ENCODE measurements around the gene VPS13D. TPM values are rescaled to one million over a fixed set of nuclear protein-coding genes. Genes with fewer than 3 reads are reported as not detected.

Gene VPS13D
- polyA plus RNA-seq, 1 of the 3 experiments (the other 2 are of a cell fraction) = 15.0 TPM

DNA sequence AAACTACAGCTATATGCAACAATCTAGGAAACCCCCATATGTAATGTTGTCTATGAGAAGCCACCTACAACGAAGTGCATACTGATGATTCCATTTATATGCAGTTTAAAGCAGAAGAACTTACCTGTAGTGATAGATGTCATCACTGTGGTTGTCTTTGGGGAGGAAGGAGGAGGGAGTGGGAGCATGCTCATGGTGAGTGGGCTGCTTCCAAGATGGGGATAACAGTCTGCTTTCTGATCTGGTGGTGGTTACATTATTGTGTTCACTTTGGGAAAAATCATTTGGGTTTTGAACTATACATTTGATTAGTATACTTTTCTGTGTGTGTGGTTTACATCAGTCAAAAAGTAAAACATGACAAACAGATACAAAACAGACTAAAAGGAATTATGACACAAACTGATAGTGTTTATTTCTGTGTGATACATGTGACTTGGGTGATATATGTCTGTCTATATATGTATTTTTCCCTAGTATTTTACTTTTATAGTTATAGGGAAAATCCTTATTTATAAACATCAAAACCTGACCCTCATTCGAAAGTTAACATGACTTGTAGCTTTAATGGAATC lies 184.7 kb downstream of the VPS13D start (continued):
- TF ChIP-seq, protein P1, sequence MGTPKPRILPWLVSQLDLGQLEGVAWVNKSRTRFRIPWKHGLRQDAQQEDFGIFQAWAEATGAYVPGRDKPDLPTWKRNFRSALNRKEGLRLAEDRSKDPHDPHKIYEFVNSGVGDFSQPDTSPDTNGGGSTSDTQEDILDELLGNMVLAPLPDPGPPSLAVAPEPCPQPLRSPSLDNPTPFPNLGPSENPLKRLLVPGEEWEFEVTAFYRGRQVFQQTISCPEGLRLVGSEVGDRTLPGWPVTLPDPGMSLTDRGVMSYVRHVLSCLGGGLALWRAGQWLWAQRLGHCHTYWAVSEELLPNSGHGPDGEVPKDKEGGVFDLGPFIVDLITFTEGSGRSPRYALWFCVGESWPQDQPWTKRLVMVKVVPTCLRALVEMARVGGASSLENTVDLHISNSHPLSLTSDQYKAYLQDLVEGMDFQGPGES (IDR thresholded peaks at IDR 0.05; ENCODE audit: low read depth, low read length) = no peak
- no peak for TF ChIP-seq GATA2 (CRISPR knock-in tag; IDR thresholded peaks at IDR 0.05)

DNA sequence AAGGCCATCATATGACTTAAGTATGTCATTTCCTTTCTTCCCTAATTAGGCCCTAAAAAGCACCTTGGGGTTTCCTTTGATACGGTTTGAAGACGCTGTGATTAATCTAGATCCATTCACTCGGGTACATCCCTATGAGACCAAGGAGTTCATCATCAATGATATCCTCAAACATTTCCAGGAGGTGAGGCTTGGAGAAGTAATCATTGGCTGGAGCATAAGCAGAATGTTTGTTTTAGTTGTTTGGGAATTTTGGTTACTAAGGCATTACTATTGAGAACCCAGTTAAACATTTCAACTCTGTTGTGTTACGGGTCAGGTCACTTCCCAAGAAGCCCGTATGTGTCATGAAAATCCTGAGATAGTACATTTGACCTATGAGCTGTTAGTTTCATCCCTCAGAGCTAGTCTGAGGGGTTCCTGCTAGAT lies 185.2 kb downstream of the VPS13D start:
- WGBS (ENCODE audit: low lambda C conversion rate) = 94% methylated on average over 5 of the region's 5 CpGs
- H3K9me2 ChIP-seq = no peaks in the 10 kb centered on the region
- H3K9me3 ChIP-seq = no peaks in the 10 kb centered on the region
- TF ChIP-seq ELF1 (IDR thresholded peaks at IDR 0.05) (no peak), POLR2AphosphoS5 (IDR thresholded peaks at IDR 0.05; ENCODE audit: low read depth, low read length) (no peak), RAD21 (IDR thresholded peaks at IDR 0.05; ENCODE audit: low read length) (no peak), TCF12 (IDR thresholded peaks at IDR 0.05) (no peak), FOXM1 (IDR thresholded peaks at IDR 0.05; ENCODE audit: low read depth) (no peak), GABPA (IDR thresholded peaks at IDR 0.05; ENCODE audit: low read depth) (no peak), SMC3 (IDR thresholded peaks at IDR 0.05; ENCODE audit: low read depth, low read length) (no peak), RCOR1 (IDR thresholded peaks at IDR 0.05; ENCODE audit: low read length) (no peak), GATA2 (CRISPR knock-in tag; IDR thresholded peaks at IDR 0.05) (no peak), FOSL2 (IDR thresholded peaks at IDR 0.05; ENCODE audit: borderline replicate concordance, low read depth) (no peak), CHD2 (IDR thresholded peaks at IDR 0.05; ENCODE audit: low read length, partially characterized antibody) (no peak), TAF1 (IDR thresholded peaks at IDR 0.05; ENCODE audit: borderline replicate concordance, low read depth, low read length) (no peak), NFIC (IDR thresholded peaks at IDR 0.05; ENCODE audit: borderline replicate concordance) (no peak)
- TF ChIP-seq, protein P2, sequence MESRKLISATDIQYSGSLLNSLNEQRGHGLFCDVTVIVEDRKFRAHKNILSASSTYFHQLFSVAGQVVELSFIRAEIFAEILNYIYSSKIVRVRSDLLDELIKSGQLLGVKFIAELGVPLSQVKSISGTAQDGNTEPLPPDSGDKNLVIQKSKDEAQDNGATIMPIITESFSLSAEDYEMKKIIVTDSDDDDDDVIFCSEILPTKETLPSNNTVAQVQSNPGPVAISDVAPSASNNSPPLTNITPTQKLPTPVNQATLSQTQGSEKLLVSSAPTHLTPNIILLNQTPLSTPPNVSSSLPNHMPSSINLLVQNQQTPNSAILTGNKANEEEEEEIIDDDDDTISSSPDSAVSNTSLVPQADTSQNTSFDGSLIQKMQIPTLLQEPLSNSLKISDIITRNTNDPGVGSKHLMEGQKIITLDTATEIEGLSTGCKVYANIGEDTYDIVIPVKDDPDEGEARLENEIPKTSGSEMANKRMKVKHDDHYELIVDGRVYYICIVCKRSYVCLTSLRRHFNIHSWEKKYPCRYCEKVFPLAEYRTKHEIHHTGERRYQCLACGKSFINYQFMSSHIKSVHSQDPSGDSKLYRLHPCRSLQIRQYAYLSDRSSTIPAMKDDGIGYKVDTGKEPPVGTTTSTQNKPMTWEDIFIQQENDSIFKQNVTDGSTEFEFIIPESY (IDR thresholded peaks at IDR 0.05; ENCODE audit: borderline replicate concordance, low read depth) = no peak
- TF ChIP-seq, protein P3, sequence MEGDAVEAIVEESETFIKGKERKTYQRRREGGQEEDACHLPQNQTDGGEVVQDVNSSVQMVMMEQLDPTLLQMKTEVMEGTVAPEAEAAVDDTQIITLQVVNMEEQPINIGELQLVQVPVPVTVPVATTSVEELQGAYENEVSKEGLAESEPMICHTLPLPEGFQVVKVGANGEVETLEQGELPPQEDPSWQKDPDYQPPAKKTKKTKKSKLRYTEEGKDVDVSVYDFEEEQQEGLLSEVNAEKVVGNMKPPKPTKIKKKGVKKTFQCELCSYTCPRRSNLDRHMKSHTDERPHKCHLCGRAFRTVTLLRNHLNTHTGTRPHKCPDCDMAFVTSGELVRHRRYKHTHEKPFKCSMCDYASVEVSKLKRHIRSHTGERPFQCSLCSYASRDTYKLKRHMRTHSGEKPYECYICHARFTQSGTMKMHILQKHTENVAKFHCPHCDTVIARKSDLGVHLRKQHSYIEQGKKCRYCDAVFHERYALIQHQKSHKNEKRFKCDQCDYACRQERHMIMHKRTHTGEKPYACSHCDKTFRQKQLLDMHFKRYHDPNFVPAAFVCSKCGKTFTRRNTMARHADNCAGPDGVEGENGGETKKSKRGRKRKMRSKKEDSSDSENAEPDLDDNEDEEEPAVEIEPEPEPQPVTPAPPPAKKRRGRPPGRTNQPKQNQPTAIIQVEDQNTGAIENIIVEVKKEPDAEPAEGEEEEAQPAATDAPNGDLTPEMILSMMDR (IDR thresholded peaks at IDR 0.05) = no peak
- TF ChIP-seq, protein P4, sequence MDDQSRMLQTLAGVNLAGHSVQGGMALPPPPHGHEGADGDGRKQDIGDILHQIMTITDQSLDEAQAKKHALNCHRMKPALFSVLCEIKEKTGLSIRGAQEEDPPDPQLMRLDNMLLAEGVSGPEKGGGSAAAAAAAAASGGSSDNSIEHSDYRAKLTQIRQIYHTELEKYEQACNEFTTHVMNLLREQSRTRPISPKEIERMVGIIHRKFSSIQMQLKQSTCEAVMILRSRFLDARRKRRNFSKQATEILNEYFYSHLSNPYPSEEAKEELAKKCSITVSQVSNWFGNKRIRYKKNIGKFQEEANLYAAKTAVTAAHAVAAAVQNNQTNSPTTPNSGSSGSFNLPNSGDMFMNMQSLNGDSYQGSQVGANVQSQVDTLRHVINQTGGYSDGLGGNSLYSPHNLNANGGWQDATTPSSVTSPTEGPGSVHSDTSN (IDR thresholded peaks at IDR 0.05) = no peak
- POLR2A ChIA-PET = no interaction called here
- no peaks in the 10 kb centered on the region for H3K27me3 ChIP-seq (ENCODE audit: insufficient read depth)
- no peaks in the 10 kb centered on the region for H4K20me1 ChIP-seq (ENCODE audit: insufficient read depth)
- no peak for DNase-seq
- no peak overlapping the region for H2AFZ ChIP-seq (ENCODE audit: low read depth)
- H3K9ac ChIP-seq = no peak overlapping the region
- H3K4me2 ChIP-seq = no peak overlapping the region
- H3K4me1 ChIP-seq (ENCODE audit: control insufficient read depth in 1 of 2, insufficient read depth in 2 of 2, low read depth in 1 of 2, low read length in 1 of 2) = no peaks in the 10 kb centered on the region
- no peak overlapping the region for H3K27ac ChIP-seq (ENCODE audit: low read depth in 2 of 2, low read length in 1 of 2)
- no peaks in the 10 kb centered on the region for H3F3A ChIP-seq (replicated peaks; ENCODE audit: insufficient read depth)
- peaks cover 27 to 36% of the 10 kb centered on the region in 2 experiments for H3K36me3 ChIP-seq (replicated peaks in 1 of 2; ENCODE audit: control insufficient read depth in 1 of 2, insufficient read depth in 2 of 2, low read length in 1 of 2)
- H3K79me2 ChIP-seq (ENCODE audit: insufficient read depth) = no peaks in the 10 kb centered on the region
- no peak overlapping the region for H3K4me3 ChIP-seq (ENCODE audit: low read depth in 2 of 2, low read length in 1 of 2)
- CTCF ChIA-PET = no interaction called here

Data from SK-N-SH (cell line).